Trophoblast cell (in vitro differentiated cells and primary cell): Measurements from ENCODE around the gene SH3BP5L. TPM values are rescaled to one million over a fixed set of nuclear protein-coding genes. Genes with fewer than 3 reads are reported as not detected.

ENCODE experiments used
- DNase-seq, 2 donors: peaks; one replicate each; pipeline ENCODE4 v3.0.0-alpha.2; 2016
- H2AFZ ChIP-seq: 2 replicates; pipeline ENCODE4 v1.6.1; 2013; ENCODE audit warnings: low read length, moderate library complexity, mild to moderate bottlenecking; ENCODE audit not compliant: insufficient read depth, poor library complexity
- H2AK5ac ChIP-seq: 2 replicates; pipeline ENCODE4 v1.6.1; 2013; ENCODE audit warnings: mild to moderate bottlenecking, low read length
- H2BK120ac ChIP-seq: 2 replicates; pipeline ENCODE4 v1.6.1; 2013; ENCODE audit warnings: low read length, mild to moderate bottlenecking, moderate library complexity; ENCODE audit not compliant: insufficient read depth, poor library complexity
- H2BK12ac ChIP-seq: 2 replicates; pipeline ENCODE4 v1.6.1; 2013; ENCODE audit warnings: mild to moderate bottlenecking, low read length, moderate library complexity
- H2BK5ac ChIP-seq: 2 replicates; pipeline ENCODE4 v1.6.1; 2013; ENCODE audit warnings: low read length, low read depth, moderate library complexity, mild to moderate bottlenecking; ENCODE audit not compliant: poor library complexity
- H3K14ac ChIP-seq: 2 replicates; pipeline ENCODE4 v1.6.1; 2013; ENCODE audit warnings: mild to moderate bottlenecking, low read length
- H3K18ac ChIP-seq: 2 replicates; pipeline ENCODE4 v1.6.1; 2013; ENCODE audit warnings: mild to moderate bottlenecking, low read length
- H3K23ac ChIP-seq: 2 replicates; pipeline ENCODE4 v1.6.1; 2013; ENCODE audit warnings: low read length
- H3K27ac ChIP-seq: 2 replicates; pipeline ENCODE4 v1.5.1; 2013; ENCODE audit warnings: low read depth, mild to moderate bottlenecking, inconsistent platforms, low read length, moderate library complexity
- H3K27me3 ChIP-seq: 2 replicates; pipeline ENCODE4 v1.6.1; 2013; ENCODE audit warnings: inconsistent platforms, mild to moderate bottlenecking, low read length, moderate library complexity; ENCODE audit not compliant: insufficient read depth
- H3K36me3 ChIP-seq, 2 experiments: 1 replicate in 1 of 2; 2 replicates in 1 of 2; pipeline ENCODE4 v1.6.1; 2013; ENCODE audit warnings: low read length in 2 of 2, mild to moderate bottlenecking in 2 of 2, moderate library complexity in 1 of 2; ENCODE audit not compliant: insufficient read depth in 2 of 2, control insufficient read depth in 1 of 2
- H3K4ac ChIP-seq: 2 replicates; pipeline ENCODE4 v1.6.1; 2013; ENCODE audit warnings: low read depth, mild to moderate bottlenecking, low read length, moderate library complexity
- H3K4me1 ChIP-seq, 2 experiments: 1 replicate in 1 of 2; 2 replicates in 1 of 2; pipeline ENCODE4 v1.6.1; 2013; ENCODE audit warnings: low read length in 2 of 2, mild to moderate bottlenecking in 2 of 2, moderate library complexity in 1 of 2; ENCODE audit not compliant: insufficient read depth in 2 of 2, control insufficient read depth in 1 of 2
- H3K4me2 ChIP-seq: 2 replicates; pipeline ENCODE4 v1.6.1; 2013; ENCODE audit warnings: inconsistent platforms, mild to moderate bottlenecking, low read length, moderate library complexity
- H3K4me3 ChIP-seq: 2 replicates; pipeline ENCODE4 v1.5.1; 2013; ENCODE audit warnings: mild to moderate bottlenecking, low read depth, low read length, inconsistent platforms
- H3K79me1 ChIP-seq: one replicate; pipeline ENCODE4 v1.6.1; 2013; ENCODE audit warnings: low read length
- H3K79me2 ChIP-seq: 2 replicates; pipeline ENCODE4 v1.6.1; 2013; ENCODE audit warnings: low read length, mild to moderate bottlenecking; ENCODE audit not compliant: control insufficient read depth, insufficient read depth, poor library complexity
- H3K9ac ChIP-seq: 2 replicates; pipeline ENCODE4 v1.6.1; 2013; ENCODE audit warnings: mild to moderate bottlenecking, low read length
- H3K9me3 ChIP-seq: 2 replicates; pipeline ENCODE4 v1.6.1; 2013; ENCODE audit warnings: low read depth, mild to moderate bottlenecking, control low read depth, inconsistent platforms, low read length; ENCODE audit not compliant: insufficient read depth
- H4K12ac ChIP-seq: 2 replicates; pipeline ENCODE4 v1.6.1; 2013; ENCODE audit warnings: low read depth, mild to moderate bottlenecking, low read length, moderate library complexity
- H4K8ac ChIP-seq: 2 replicates; pipeline ENCODE4 v1.6.1; 2013; ENCODE audit warnings: low read depth, mild to moderate bottlenecking, low read length, moderate library complexity
- H4K91ac ChIP-seq: one replicate; pipeline ENCODE4 v1.6.1; 2013; ENCODE audit warnings: low read depth, mild to moderate bottlenecking, low read length, moderate library complexity
- WGBS: extraction: QIAGEN DNeasy Blood & Tissue Kit; methylation state at CpG from one replicate; pipeline ENCODE4 v1.1.7; 2013; ENCODE audit warnings: missing lambda C conversion rate; ENCODE audit not compliant: insufficient read length, insufficient coverage; ENCODE audit errors: extremely low coverage; 5-methylcytosine and 5-hydroxymethylcytosine counted together
- polyA plus RNA-seq: library from polyadenylated mRNA; stranded (reverse); fragments of 200-250 nt; gene quantifications from 2 replicates; pipeline ENCODE4 v1.2.3, GENCODE V29; 2013

SH3BP5L gene
- polyA plus RNA-seq, result 21.2 and 22.7 TPM in 2 replicates

DNA sequence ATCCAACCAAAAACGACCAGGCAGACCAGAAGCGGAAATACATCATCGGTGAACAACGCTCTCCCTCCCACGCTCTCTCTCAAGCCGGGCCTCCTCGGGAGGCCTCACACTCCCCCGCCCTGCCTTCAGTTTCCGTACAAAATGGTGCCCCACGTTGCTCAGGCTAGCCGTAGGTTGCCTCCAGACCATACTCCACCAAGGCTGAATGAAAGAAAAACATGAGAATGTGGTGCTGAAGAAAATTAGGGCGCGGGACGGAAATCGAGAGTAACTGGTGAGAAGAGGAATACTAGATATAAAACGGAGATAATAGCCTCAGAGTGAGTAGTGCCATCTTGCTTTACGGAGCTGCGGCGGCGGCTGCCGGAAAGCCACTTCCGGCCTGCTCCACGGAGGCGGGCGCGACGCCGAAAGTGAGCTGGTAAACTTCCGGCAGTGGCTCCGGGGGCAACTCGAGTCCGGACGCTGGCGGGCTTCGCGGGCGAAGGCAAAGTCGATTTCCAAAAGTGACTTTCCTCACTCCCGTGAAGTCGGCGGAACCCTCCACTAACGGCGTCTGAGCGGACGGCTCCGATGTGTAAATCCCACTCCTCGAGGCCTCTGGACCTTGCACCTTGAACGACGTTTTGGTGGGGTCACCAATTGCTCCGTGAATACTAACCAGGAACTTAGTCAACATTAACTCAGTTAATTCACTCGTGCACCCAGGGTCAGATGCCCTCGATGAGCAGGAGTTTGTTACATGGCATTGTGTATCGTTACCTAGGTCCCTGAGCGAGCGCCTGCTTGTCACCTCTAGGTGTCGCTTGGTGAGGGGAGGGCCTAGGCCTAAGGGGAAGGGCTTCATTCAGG is at the start of gene SH3BP5L:
Gene SH3BP5L (minus strand): TSS at position 7 of the 852 bp plus-strand sequence. CDS start 980 bp downstream, outside the sequence.
- H3K4ac ChIP-seq, result peak within 1 kb of the TSS; percentile 96
- WGBS, result no CpG with 5 or more reads among the region's 56 CpGs
- peaks cover 10 to 21% of the 10 kb centered on the region in 2 experiments for H3K36me3 ChIP-seq
- H3K23ac ChIP-seq, result no peak within 1 kb of the TSS
- peak within 1 kb of the TSS; percentile 85 for H2AFZ ChIP-seq
- peak within 1 kb of the TSS; percentile 65 for H3K27ac ChIP-seq
- no peaks in the 10 kb centered on the region for H3K9me3 ChIP-seq
- H4K91ac ChIP-seq, result peak within 1 kb of the TSS; percentile 85
- H3K4me3 ChIP-seq, result peak within 1 kb of the TSS; percentile 96
- peaks cover 10% of the 10 kb centered on the region for H3K79me1 ChIP-seq
- peak within 1 kb of the TSS; percentile 96 for H3K18ac ChIP-seq
- H2BK5ac ChIP-seq, result peak within 1 kb of the TSS; percentile 80
- peak within 1 kb of the TSS; percentile 80 for H3K4me2 ChIP-seq
- H3K14ac ChIP-seq, result peak within 1 kb of the TSS; percentile 95
- peaks cover 16 to 24% of the 10 kb centered on the region in 2 experiments for H3K4me1 ChIP-seq
- no peaks in the 10 kb centered on the region for H3K27me3 ChIP-seq
- H3K79me2 ChIP-seq, result peaks cover 9% of the 10 kb centered on the region
- H2AK5ac ChIP-seq, result peak within 1 kb of the TSS; percentile 61
- peak within 1 kb of the TSS; percentile 84 for H4K12ac ChIP-seq
- peak within 1 kb of the TSS; percentile 98 for H4K8ac ChIP-seq
- DNase-seq, result peak; percentile 90 to 94
- H2BK12ac ChIP-seq, result no peak within 1 kb of the TSS
- H3K9ac ChIP-seq, result peak within 1 kb of the TSS; percentile 99
- peak within 1 kb of the TSS; percentile 73 for H2BK120ac ChIP-seq

DNA sequence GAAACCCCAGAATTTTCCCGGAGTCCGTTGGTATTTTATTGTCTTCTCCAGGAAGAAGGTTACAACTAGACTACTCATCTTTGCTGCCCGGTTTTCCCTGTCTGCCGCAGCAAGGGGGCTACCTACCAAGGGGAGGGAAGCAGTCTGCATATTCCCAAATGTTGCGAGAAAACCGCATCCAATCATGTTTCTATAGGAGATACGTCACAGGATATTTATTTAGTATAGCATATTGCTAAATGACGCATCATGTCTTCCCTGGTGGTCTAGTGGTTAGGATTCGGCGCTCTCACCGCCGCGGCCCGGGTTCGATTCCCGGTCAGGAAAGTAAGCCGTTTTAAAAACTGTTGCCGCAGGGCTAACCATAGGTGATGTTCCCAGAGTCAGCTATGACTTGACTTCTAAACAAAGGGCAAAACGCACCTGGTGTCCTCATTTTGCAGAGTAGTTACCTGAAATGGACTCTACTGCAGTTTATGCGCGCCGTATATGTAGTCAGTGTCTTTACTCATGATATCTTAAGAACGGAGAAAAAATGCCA is 48.3 kb upstream of the SH3BP5L start:
- no peak overlapping the region for H3K23ac ChIP-seq
- H3K36me3 ChIP-seq, result no peaks in the 10 kb centered on the region
- H3K27ac ChIP-seq, result peak overlapping the region; percentile 27
- H2AFZ ChIP-seq, result no peak overlapping the region
- no peak overlapping the region for H2BK5ac ChIP-seq
- peak overlapping the region; percentile 28 for H3K9ac ChIP-seq
- H3K4me2 ChIP-seq, result peak overlapping the region; percentile 73
- H4K91ac ChIP-seq, result no peak overlapping the region
- no peak overlapping the region for H4K8ac ChIP-seq
- no peak overlapping the region for H4K12ac ChIP-seq
- H3K4ac ChIP-seq, result no peak overlapping the region
- H3K79me1 ChIP-seq, result peaks cover 4% of the 10 kb centered on the region
- peak; percentile 90 to 97 for DNase-seq
- no CpG with 5 or more reads among the region's 23 CpGs for WGBS
- H3K4me3 ChIP-seq, result peak overlapping the region; percentile 70
- no peaks in the 10 kb centered on the region for H3K27me3 ChIP-seq
- H3K14ac ChIP-seq, result no peak overlapping the region
- peaks cover 0 to 3% of the 10 kb centered on the region in 2 experiments for H3K4me1 ChIP-seq
- H3K18ac ChIP-seq, result no peak overlapping the region
- H2BK12ac ChIP-seq, result no peak overlapping the region
- H2BK120ac ChIP-seq, result no peak overlapping the region
- no peaks in the 10 kb centered on the region for H3K79me2 ChIP-seq
- H2AK5ac ChIP-seq, result no peak overlapping the region
- no peaks in the 10 kb centered on the region for H3K9me3 ChIP-seq

DNA sequence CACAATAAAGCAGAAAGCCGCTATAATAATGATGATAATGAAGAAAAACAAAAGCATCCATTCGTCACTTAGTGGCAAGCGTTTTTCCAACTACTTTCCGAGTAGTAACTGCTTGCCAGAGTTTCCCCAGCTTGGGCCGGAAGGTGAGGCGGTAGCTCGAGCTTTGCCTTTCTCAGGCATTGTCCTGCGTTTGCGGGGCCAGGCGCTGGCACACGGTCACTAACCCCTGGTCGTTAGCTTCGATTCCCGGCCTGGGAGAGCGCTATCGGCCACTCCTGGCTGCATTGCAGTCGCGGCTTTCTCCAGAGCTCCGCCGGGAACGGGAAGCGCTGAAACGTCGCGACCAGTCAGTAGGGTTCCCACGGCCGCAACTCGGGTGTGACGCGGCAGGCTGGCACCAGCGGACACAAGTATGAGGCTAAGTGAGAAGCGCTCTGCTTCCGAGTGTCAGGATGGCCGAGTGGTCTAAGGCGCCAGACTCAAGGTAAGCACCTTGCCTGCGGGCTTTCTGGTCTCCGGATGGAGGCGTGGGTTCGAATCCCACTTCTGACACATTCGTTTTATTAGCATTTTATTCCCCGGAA is 47.8 kb upstream of the SH3BP5L start:
- H3K4ac ChIP-seq, result no peak overlapping the region
- H4K8ac ChIP-seq, result peak overlapping the region; percentile 27
- peak overlapping the region; percentile 8 for H4K91ac ChIP-seq
- peaks cover 0 to 3% of the 10 kb centered on the region in 2 experiments for H3K4me1 ChIP-seq
- no peak overlapping the region for H3K23ac ChIP-seq
- H3K27me3 ChIP-seq, result no peaks in the 10 kb centered on the region
- peak overlapping the region; percentile 6 for H3K9ac ChIP-seq
- H3K27ac ChIP-seq, result peak overlapping the region; percentile 75
- peak; percentile 98 to 99 for DNase-seq
- peak overlapping the region; percentile 8 for H2BK5ac ChIP-seq
- no peak overlapping the region for H2BK120ac ChIP-seq
- H2AFZ ChIP-seq, result peak overlapping the region; percentile 12
- H3K4me3 ChIP-seq, result peak overlapping the region; percentile 75
- H3K4me2 ChIP-seq, result peak overlapping the region; percentile 73
- H2AK5ac ChIP-seq, result no peak overlapping the region
- no CpG with 5 or more reads among the region's 41 CpGs for WGBS
- H3K14ac ChIP-seq, result peak overlapping the region; percentile 48
- H3K36me3 ChIP-seq, result no peaks in the 10 kb centered on the region
- H3K79me1 ChIP-seq, result peaks cover 4% of the 10 kb centered on the region
- H3K18ac ChIP-seq, result no peak overlapping the region
- H3K9me3 ChIP-seq, result no peaks in the 10 kb centered on the region
- peak overlapping the region; percentile 22 for H4K12ac ChIP-seq
- H3K79me2 ChIP-seq, result no peaks in the 10 kb centered on the region
- peak overlapping the region; percentile 5 for H2BK12ac ChIP-seq

DNA sequence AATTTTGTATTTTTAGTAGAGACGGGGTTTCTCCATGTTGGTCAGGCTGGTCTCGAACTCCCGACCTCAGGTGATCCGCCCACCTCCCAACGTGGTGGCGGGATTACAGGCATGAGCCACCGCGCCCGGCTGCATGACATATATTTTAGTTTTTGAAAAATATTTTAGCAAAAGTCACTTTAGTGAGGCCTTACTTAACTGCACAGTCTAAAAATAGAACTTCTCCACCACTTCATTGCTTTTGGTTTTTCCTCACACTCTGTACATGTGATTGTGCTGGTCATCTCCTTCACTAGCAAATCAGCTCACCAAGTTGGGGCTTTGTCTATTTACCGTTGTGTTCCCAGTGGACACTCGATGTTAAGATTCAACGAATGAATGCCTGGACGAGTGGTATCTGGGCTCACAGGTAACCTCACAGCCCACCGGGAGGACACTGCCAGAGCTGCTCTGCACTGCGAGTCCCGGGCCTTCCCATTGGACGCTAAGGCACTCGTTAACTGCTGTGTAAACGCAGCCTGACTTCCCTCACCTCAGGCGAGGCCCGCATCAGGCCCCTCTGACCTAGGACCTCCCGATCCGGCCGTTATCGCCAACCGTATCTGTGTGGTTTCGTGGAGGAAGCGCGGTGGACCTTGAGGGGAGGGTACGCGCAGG is 47.2 kb upstream of the SH3BP5L start:
- no peaks in the 10 kb centered on the region for H3K36me3 ChIP-seq
- peaks cover 4% of the 10 kb centered on the region for H3K79me1 ChIP-seq
- H2BK5ac ChIP-seq, result no peak overlapping the region
- peak overlapping the region; percentile 27 for H4K8ac ChIP-seq
- H2BK120ac ChIP-seq, result no peak overlapping the region
- peak overlapping the region; percentile 12 for H2AFZ ChIP-seq
- WGBS, result no CpG with 5 or more reads among the region's 31 CpGs
- DNase-seq, result peak; percentile 86 to 89
- H3K23ac ChIP-seq, result no peak overlapping the region
- no peak overlapping the region for H3K18ac ChIP-seq
- H3K4me1 ChIP-seq, result peaks cover 0 to 3% of the 10 kb centered on the region in 2 experiments
- no peaks in the 10 kb centered on the region for H3K27me3 ChIP-seq
- H2BK12ac ChIP-seq, result no peak overlapping the region
- peak overlapping the region; percentile 73 for H3K4me2 ChIP-seq
- peak overlapping the region; percentile 75 for H3K27ac ChIP-seq
- no peak overlapping the region for H3K4ac ChIP-seq
- H4K12ac ChIP-seq, result peak overlapping the region; percentile 22
- no peak overlapping the region for H2AK5ac ChIP-seq
- no peaks in the 10 kb centered on the region for H3K9me3 ChIP-seq
- peak overlapping the region; percentile 6 for H3K9ac ChIP-seq
- H4K91ac ChIP-seq, result no peak overlapping the region
- peak overlapping the region; percentile 75 for H3K4me3 ChIP-seq
- no peak overlapping the region for H3K14ac ChIP-seq
- H3K79me2 ChIP-seq, result no peaks in the 10 kb centered on the region
